Middle frontal gyrus (tissue), 1 donor: ENCODE results near the gene GRIK3.

Experiments
- DNase-seq: peaks from one replicate; pipeline ENCODE4 v3.0.0-alpha.2; 2015; ENCODE audit warnings: low spot score; ENCODE audit errors: extremely low spot score

The GRIK3 gene

DNA sequence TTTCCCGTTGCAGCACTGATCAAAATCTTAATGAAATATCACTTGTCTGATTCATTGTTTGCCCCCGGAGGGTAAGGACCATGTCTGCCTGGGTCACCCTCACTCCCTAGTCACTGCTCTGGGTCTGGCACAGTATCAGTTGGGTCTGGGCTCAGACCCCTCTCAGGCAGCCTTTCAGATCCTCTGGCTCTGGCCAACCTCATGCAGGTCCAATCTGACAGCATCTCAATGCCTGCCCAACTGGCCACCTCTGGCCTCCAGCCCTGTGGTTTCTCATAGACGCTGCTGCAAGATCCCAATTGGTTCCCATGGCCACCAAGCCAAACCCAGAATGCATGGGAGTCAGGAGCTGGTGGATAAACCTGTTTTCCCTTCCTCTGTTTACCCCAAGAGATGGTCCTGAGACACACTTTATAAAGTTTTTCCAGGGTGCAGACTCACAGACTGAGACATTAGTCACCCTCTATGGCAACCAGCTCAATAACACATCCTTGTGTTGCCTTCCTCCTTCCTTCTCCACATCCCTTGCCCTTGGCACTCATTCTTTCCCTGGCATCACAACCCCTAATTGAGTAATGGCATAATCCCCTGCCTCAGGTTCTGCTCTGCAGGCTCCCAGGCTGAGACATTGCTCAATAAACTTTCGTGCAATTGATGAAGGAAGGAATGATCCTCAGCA is 199.2 kb downstream of the GRIK3 start:
- no peak for DNase-seq

DNA sequence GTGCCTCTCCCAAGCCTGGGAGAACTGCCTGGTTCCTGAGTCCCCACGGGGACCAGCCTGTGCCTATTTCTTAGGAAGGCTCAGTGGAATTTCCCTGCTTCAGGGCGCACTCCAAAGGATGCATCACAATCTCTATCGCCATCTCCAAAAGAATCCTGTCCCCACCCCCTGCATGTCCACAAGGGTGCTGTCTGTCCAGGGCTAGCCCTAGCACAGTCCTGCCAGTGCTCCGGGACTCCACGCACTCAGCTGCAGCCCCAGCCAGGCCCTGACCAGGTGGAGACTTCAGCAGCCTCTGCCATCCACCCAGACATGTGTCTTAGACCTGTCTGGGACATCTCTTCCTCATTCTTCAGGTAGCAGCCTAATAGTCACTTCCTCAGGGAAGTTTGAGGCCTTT is 199.7 kb downstream of the GRIK3 start:
- DNase-seq = no peak

DNA sequence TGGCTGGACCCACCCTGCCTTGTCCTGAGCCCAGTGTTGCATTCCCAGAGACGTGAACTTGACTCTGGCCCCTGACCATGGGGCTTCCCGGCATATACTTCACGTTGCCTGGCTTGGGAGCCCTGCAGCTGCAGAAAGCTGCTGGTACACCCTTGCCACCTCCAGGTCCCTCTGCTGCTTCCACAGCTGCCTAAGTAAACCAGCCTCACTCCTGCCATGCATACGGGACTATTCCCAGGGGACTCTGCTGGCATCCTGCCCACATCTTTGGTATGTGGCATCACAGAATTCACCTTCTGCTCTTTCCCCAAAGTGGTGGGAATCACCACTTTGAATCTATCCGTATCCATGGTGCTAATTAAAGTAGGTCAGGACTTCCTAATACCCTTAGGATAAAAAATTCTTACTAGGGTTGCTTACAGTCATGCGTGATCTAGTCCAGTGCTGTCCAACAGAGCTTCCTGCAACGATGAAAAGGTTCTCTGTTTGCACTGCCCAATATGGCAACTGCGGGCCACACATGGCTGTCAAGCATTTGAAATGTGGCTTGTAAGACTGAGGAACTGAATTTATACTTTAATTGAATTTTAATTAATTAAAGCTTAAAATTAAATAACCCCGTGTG is 203.0 kb downstream of the GRIK3 start:
- no peak for DNase-seq

DNA sequence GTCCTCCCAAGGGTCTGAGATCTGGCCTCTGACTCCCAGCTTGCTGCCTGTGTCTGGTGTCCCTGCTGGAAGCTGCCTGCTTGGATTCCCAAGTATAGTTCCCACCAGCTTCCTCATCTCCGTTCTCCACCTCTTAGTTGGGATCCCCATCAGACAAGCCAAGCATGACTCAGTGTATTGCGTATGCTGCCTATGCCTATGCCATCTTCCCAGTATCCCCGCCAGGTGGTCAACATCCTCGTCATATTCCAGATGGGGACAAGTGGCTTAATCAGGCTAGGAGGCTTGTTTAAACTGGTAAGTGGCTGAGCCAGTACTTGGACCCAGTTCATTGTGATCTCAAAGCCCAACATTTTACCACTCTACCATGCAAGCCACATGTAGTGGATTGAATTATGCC is 204.4 kb downstream of the GRIK3 start:
- DNase-seq = no peak

DNA sequence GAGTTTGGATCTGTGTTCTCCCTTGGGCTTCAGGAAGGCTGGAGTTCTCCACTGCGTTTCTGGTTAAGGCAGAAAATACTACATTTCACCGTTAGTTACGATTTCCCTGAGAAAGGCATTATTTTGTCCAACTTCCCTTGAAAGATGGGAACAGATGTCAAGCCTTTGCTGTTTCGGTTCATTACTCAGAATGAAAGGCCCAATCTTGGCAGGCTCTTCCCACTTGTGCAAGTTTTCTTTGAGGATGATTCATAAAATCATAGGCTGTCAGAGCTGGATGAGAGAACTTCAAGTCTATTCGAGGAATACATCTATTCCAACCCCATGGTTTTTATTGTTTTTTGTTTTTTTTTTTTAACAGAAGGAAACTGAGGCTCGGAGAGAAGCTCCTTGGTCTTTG is 205.2 kb downstream of the GRIK3 start:
- DNase-seq = peak; percentile 53

DNA sequence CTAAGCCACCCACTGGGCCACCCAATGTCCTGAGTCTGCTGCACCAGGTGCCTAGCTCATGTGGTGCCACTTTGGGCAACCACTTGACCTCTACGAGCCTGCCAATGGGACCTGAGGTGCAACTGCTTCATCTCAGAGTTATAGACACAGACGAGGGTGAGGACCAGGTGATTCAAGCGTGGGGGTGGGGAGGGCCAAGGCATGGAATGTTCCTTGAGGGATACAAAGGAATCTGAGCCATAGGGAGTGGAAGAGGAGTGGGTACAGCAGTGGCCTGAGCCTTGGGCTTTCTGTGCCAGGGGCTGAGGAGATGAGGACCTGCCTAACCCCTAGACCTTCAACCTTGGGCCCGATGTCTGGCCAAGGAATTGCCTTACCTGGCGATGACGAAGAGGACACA is 209.1 kb downstream of the GRIK3 start:
- DNase-seq = no peak

DNA sequence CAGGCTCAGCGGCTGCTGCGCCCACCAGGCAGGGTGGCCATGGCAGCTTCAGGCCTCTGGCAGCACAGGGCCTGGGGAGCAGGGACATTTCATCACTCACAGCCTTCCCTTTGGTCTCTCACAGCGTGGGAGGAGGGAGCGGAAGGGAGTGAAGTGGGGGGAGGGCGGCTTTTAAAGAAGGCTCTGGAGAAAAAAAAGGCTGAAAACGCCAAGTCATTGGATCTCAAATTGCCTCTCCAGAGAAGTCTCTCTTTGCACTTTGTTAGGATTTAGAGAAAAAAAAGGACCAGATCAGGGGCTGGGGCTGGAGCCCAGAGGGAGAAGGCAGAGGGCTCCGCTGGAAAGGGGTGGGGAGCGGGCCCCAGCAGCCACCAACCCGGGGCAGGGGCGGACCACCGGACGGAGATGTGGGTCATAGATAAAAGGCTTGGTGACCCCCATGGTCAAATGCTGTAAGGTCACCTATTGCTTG is 209.9 kb downstream of the GRIK3 start:
- no peak for DNase-seq

DNA sequence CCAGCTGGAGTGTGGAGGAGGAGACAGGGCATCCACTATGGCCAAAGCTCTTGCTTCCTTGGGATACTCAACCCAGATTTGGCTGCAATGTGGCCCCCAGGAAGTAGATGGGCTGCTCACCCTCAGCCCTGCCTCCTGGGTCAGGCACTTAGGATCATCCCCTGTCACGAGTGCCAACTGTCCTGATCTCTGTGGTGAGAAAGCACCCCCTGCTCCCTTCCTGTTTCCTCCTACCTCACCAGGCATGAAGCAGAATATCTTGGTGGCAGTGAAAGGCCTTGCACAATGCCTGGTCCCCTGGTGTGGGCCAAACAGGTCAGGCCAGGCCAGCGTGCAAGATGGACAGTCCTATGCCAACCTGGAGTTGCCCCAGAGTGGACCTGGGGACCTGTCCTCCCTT is 211.7 kb downstream of the GRIK3 start:
- no peak for DNase-seq

DNA sequence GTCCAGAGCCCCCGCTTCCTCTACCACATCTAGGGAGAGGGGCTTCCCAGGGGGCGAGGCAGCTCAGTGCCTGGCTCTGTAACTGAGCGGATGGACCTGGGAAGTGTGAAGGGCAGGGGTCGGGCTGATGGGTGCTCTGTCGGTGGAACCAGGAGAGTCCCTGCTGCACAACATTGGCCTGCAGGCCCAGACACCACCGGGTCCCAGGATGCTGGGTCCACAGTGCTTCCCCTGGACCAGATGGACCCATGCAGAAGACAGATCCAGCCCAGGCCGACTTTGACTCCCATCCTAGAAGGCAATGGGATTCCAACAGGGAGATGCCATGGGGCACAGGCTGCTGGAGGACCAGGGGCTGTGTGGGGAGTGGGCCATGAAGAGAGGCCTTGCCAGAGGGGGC is 212.9 kb downstream of the GRIK3 start:
- DNase-seq = no peak

DNA sequence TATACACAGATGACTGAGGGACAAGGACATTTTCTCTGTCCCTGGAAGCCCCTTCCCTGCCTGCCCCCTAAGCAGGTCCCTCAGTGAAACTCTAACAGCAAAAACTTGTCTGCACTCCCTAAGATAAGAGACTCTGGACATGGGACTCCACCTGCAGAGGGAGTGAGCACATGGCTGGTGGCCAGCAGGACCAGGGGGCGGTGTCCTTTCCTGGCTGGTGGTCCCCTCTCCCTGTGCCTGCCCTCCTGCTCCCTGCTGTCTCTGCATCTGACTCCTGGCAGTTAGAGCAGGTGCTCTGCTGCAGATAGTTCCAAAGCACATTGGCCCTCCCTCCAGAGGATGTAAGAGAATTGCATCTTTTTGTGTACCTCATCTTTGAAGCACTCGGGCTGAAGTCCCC is 215.5 kb downstream of the GRIK3 start:
- no peak for DNase-seq

DNA sequence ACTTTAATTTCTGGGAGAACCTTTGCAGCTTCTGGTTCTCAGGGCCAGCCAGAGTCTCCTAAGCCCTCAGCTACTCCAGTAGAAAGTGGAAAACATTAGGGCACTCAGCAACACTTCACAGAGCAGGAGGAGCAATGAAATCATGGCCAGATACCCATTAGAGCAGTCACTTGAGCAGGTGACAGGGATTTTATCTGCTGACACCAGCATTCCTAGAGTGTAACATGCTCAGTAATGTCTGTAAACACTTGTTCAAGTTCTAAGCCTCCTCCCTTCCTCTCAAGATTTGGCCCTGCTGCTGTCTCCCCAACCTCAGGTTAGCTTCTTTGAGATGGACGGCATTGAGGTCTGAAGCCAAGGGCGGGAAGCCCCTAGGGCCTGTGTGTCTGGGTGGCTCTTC is 218.0 kb downstream of the GRIK3 start:
- no peak for DNase-seq

DNA sequence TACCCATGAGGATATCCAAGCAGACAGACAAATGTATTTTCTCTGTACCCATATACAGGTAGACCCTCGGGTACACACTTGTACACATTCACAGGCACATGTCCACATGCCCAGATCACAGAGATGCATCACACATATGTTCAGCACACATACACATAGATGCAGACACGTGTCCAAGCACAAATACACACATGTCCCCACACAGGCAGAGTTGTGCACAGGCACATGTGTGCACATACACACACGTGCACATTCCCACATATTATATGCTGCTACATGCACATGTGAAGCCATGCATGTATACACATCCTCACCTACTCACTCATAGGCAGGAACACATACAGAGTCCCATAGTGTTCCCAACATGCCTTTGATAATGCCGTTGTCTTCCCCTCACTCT is 219.5 kb downstream of the GRIK3 start:
- DNase-seq = no peak

DNA sequence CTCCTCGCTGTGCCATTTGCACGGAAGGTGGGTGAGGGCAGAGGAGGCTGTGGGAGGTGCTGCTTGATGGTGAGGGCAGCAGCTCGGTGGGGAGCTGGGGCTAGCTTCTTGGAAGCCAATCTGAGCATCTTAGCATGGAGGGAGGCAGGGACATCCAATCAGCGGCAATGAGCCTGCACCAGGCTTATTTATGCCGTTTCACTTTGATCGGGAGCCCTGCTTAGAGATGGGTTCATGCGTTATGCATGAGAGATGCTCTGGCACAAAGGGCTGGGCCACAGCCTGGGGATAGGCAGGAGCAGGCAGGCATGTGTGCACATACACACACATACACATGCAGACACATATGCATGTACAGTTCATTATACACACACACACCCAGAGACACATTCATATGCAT is 220.2 kb downstream of the GRIK3 start:
- DNase-seq = no peak

DNA sequence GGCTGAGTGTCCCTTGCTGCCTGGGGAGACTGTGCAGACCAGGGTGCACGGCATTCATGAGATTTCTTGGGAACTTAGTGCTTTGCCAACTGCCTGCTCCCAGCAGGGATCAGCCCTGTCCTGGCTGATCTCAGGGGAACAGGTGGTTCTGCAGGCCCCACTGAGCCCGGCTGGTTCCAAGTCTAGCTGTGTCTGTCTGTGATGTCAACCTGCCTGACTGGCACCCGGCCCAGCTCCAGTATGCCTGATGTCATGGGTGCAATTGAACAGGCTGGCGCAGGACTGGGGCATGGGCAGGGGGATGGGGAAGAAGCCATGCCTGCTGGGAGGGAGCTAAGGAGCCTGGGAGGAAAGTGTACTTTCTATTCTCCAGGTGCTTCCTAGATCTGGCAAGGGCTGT is 227.1 kb downstream of the GRIK3 start:
- no peak for DNase-seq

DNA sequence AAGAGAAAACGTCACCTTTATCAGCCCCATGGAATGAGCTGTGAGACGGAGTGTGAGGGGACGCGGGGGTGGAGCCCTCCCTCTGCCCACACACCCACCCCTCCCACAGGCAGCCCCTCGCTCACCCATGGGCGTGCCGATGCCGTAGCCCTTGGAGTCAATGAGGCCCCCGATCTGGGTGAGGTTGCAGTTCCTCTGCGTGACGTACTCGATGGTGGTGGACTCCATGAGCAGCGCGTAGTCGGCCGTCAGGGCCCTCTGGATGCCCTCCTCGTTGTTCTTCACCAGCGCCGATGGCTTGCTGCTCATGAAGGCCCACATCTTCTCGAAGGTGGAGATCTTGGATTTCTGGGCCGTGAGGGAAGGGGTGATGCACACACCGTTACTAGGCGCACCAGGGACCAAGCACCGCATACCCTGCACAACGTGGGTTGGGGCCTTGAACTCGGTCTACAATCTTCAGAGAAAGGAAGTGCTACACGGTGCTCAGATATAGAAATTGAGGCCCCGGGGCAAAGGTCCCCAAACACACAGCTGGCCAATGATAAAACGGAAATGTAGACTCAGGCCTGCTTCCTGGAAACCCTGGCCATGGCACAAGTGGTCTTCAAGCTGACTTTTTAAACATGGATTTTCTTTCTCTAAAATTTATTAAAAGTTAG is 228.2 kb downstream of the GRIK3 start:
- DNase-seq = no peak

DNA sequence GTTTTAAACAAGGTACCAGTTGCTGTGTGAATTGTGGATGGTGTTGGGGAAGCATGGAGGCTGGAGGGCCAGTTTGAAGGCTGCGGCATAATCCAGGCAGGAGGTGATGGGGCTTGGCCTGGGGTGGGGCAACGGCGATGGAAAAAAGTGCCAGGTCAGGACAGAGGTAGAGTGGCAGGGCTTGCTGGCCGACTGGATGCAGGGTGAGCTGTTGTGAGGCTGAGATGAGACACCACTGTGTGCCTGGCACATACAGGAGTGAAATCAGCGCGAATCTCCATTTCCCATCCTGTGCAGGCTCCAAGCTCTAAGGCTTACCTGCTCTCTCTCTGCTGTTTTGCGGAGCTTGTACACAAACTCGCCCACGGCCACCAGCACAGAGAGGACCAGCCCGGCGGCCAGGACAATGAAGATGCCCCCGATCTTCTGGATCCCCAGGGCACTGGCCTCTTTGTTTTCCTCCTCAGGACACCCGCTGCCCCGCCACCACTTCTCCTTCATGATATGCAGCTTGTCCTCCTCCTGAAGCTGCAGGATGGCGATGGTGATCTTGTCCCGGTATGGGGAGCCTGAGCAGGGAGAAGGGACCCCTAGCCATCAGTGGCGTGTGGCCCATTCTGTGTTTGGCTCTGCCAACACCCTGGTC is 229.5 kb downstream of the GRIK3 start:
- DNase-seq = no peak

DNA sequence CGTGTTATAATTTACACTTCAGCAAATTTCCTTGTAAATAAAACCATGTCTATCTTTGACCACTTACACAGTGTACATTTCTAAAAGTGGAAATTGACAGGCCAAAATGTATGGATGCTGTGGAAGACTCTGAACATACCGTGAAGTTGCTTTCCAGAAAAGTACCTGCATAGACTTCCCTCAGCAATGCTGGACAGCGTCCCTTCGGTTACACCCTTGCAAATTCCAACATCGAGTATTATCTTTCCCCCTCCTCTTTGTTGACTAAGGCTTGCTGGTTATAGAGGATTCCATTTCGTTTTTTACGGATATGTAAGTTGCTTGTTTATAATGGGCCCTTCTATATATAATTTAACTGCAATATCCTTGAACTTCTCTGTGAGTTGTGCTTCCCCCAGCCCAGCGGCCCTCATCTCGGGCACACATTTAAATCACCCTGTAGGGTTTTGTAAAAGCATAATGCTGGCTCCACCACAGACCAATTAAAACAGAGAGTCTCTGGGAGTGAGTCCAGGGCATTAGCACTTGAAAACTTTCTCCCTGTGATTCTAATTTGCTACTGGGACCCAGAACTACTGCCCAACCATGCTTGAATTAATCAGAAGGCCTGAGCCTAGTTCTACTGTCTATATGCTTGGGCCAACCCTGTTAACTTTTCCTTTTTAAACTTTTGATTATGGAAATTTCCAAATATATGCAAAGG is 230.3 kb downstream of the GRIK3 start:
- no peak for DNase-seq

DNA sequence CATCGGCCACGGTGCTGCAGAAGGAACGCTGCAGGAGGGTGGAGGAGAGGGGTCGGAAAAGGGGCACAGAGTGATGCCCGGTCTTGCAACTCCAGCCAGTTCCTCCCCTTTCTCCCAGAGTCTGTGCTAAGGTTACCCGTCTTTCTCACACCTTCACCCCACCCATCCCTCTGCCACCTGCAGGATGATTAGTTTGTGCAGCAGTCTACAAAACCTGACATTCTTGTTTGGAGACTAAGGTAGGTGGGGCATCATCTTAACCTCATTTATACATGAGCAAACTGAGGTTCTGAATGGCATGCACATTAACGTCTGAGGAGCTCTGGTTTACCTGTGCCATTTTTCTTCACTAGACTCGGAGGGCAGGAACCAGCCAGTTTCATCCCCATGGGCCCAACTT is 232.3 kb downstream of the GRIK3 start:
- DNase-seq = no peak

DNA sequence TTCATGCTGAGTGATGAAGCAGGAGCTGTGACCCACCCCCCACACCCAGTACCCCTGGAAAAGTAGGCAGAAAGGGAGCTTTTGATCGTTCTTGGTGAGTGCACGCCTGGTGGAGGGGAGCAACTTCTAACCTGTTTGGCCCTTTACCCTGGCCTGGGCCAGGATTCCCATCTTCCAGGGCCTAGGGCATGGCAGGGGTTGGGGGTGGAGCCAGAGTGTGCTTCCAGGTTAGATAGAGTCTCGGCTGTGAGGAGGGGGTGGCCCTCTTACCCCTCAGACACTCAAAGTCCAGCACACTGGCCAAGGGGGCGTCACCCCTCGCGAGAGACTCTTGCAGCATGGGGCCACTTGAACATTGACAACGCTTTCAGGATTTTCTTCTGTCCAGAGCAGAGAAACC is 236.6 kb downstream of the GRIK3 start:
- DNase-seq = no peak

DNA sequence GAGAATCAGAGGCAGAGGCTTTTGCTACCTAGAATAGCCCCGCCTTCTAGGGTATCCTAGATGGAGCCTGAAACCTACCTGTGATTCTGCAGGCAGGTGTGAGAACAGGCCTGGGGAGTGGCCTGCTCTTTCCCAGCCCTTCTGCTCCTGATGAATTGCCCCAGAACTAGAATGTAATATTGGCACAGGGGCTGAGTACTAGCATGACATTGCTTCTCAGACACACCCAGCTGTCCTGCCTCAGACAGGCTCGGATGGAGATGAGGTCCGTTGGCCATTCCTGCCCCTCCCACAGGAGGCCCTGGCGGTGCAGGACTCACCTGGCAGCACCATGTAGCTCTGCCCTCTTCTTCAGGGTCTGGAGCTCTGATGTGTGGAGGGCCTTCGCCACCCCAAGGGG is 237.6 kb downstream of the GRIK3 start:
- no peak for DNase-seq

DNA sequence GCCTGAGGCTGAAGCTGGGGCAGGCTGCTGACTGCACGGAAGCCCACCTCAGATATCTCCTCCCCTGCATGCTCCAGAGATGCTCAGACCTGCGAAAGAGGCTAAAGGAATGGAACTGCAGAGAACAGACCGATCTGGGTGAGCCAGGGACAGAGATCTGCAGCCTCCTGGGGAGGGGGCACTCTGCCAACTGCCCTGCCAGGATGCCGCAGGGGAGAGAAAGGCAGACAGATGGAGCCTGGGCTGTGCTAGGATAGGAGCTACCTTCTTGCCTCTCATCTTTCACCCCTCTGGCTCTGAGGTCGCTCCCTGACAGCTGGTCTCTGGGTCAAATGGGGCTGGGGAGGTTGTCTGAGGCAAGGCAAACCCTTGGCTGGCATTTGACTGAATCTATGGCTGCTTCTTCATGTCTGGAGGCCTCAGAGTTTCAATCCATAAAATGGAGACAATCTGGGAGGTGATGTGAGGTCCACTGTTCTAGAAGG is 238.2 kb downstream of the GRIK3 start:
- no peak for DNase-seq

DNA sequence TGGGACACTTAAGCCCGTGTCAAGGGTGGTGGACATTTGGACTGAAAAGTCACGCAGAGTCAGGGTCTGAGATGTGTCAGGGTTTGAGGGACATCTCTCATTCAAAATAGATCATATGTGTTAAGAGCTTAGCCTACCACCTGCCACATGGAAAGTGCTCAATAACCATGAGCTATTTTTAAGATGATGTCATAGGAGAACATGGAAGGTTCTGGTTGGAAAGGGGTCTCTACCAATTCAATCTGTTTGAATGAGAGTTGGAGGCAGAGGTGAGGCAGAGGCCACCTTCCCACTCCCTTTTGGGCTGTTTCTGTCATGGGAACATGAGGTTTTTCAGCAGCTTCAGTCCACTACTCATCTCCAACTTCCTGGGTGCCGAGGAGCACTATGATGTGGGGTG is 239.9 kb downstream of the GRIK3 start:
- no peak for DNase-seq
